Inflammatory macrophage (primary cell): Measurements from ENCODE around the gene NFYC.

Experiments
- DNase-seq, 2 donors: peaks; one replicate each; pipeline ENCODE4 v3.0.0-alpha.2; 2020 to 2022

The NFYC gene

DNA sequence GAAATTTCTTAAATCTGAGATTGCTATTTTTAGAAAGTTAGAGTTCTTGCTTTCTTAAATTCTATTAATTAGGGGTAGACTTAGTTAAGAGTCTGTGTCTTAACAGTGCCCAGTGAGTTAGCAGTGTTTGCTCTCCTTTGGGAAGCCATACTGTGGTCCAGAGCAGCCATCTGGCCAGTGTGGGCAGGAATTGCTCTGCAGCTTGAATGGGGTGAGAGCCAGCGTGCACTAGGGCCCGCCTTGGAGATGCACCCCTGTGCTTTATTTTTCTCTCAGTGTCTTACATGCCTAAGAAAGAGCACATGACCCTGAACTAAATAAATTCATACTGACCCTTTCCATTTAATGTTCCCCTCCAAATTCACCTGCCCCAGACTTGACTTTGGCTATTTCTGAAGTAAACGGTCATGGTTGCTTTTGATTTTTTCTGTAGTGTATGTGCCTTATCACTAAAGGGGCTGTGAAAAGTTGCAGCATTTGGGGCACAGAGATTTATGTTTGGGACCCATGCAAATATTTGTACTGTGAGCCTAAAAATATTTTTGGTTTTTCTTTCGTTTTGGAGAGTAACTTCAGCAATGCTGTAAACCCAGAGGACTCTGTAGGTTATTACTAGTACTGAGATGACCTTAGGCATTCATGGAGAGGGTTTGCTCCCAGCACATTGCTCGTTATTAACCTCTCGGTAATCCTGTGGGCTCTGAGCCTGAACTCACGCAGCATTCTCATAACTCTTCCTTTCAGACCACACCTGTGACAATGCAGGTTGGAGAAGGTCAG lies 70.8 kb downstream of the NFYC start:
- DNase-seq, result no peak

DNA sequence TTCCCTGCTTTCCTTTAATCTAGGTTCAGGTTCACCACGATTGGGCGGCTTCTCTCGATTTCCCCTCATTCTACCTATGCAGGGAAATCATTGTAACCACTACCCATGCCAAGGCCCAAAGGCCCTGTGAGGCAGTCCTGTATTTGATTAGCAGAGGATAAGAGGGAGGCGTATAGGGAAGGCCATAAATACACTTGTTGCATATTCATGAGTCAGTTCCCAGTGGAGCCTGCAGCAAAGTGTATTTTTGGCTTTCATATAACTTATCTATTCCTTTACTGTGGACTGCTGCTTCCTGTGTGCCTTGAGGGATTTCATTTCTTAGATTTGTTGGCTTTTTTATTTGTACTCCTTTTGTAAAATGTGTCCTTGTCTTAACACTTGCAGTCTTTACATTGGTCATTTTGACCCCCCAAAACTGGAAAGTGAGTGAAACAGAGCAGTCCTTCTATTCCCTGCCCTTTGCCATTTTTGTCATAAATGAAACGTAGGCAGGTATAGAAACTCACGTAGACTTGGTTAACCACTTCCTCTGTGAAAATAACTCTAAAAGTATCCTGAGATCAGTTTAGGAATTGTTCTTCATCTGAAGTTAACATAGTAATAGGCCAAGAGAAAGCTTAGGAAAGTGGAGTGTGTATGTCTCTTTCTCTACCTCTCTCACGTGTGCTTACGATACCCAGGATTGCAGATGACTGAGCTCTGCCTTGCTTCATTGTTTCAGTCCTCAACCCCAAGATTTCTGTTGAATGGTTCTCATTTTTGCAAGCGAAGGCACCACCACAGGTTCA lies 72.4 kb downstream of the NFYC start:
- DNase-seq, result no peak

DNA sequence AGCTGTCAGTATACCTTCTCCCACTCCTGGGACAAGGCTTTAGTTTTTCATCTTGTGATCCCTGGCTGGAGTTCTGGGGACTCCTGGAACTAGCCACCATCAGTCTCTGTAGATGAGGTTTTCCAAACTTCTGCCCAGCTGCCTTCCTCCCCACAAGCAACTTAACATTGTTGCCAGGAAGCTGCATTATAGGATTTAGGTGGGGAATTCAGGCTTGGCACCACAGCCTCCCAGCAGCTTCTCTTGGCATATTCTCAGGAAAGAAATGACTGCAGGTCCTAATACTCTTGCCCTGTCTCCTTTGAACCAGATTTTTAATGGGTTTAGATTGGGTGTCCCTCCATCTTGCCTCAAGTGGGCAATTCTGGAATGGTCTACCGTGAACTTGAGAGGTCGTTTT lies 73.5 kb downstream of the NFYC start:
- no peak for DNase-seq

DNA sequence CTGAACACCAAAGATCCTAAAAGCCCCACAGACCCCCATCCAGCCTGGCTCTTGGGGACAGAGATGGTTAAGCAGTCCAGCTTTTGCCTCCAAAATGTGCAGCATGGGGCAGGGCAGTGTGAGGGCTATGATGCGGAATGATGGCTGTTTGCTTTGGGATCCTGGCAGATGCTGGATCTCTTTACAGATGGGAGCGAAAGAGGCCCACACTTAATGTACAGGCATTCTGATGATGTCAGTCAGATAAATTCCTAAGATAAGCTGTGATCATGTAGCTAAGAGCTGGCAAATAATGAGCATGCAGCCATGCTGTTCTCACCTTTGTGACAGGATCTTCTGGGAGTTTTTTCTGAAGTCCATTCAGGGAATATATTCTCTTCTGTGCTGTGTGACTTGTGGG lies 74.5 kb downstream of the NFYC start:
- DNase-seq, result no peak

DNA sequence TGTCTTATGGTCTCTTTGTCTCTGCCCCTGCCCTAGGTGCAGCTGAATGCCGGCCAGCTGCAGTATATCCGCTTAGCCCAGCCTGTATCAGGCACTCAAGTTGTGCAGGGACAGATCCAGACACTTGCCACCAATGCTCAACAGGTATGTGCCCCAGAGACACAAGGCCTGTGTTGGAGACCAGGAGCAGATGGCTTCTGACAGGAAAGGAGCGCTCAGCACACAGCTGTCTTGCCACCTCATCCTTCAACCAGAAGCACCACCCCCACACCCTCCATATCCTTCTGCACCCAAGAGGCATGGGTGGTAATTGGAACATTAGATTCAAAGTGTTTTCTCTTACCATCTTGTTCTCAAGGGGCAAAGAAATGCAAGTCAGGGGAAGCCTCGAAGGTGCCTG lies 75.1 kb downstream of the NFYC start:
- no peak for DNase-seq

DNA sequence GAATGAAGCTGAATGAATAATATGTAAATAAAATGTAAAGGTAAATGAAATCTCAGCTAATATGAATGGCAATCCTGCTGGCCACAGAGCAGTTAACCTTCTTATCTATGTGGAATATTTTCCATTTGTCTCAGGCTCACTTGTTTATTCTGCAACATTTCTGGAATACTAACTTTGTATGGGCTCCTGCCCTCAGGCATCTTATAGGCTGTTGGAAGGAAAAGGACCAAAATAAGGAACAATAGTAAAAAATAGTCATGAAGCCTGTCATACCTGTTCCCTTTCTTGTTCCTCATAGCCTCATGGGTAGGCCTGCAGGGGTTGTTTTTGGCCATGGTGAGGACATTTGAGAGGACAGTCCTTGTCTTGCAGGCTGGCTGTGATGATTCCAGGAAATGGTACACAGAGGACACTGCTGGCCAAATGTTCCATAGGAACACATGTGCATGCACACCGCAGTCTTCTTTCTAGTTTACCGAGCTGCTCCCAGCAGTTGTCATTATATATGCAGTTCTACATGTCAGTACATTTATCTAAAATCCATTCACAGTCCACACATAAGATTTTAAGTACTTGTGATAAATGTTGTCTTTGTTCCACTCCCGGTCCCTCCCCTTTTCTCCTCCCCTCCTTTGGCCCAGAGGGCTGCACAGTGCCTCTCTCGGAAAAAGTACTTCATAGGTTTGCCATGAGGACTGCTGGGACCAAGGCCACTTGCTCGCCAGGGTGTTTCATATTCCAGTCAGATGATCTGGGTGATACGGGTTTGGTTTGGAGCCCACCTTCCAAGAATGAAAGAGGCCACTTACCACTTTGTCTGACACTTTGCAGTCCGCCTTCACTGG lies 76.9 kb downstream of the NFYC start:
- no peak for DNase-seq

DNA sequence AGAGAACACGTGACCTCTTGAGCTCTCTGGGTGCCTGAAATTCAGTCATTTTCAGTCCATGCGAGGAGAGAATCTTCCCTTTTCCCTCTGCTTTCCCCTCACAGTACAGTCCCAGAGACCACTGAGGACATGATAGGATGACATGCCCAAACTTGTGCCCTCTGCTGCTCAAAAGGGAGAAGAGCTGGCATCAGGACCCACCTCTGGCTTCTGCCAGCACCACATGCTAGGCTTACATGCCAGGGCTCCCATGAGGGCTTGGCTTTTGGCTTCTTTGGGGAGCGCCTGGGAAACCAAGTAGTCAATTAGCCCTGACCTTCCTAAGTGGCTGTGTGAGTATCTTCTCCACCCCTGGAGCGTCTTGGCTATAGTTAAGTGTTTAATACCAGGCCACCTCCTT lies 78.3 kb downstream of the NFYC start:
- DNase-seq, result peak in 1 of 2 donors; percentile 6

DNA sequence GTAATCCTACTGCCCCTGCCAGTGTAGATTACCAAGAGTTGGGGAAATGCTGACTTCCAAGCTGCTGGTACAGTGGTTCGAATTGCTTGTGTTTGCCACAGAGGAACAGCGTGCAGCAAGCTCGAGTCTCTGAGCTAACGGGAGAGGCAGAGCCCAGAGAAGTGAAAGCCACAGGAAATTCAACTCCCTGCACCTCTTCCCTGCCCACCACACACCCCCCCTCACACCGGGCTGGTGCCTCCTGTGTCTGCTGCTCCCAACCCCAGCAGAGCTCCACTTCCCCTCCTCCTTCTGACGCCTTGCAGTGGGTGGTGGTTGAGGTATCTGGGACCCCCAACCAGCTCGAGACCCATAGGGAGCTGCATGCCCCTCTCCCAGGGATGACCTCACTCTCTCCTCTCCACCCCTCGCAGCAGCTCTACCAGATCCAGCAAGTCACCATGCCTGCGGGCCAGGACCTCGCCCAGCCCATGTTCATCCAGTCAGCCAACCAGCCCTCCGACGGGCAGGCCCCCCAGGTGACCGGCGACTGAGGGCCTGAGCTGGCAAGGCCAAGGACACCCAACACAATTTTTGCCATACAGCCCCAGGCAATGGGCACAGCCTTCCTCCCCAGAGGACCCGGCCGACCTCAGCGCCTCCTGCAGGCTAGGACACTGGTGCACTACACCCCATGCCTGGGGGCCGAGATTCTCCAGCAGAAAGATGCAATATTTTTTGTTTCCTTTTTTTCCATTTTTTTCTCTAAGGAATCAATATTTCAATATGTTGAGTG lies 79.0 kb downstream of the NFYC start:
- DNase-seq, result no peak

DNA sequence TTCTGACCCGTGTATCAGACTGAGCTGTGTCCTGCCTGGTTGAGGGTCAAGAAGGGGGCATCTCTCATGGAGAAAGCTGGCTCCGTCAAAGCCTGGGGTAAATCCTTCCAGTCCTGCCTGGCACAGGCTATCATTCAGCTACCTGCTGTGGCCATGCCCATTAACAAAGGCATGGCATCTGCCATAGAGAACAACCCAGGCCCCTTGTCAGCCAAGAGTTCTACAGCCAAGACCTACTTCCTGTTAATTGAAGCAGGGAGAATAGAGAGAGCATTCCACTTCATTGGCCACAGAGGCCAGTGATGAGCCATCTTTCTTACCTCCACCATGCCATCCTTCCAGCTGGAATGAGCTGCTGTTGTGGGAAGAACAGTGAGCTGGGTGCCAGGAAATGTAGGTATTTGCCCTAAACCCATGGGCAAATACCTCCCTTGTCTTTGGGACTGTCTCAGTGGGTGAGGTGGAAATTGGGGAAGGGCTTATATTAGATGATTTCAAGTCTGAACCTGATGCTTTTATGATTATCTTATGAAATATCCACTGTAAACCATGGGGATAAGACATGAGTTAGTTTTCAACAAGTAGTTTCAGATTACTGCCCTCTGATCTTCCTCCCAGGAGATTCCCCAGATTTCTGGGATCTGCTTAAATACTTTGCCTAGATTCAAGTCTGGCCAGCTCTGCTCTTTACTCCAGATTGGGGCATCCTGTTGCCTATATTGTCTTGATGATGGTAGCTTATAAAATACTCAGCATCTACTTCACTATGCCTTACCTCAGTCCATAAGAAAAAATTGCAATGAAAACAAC lies 80.8 kb downstream of the NFYC start:
- DNase-seq, result no peak

DNA sequence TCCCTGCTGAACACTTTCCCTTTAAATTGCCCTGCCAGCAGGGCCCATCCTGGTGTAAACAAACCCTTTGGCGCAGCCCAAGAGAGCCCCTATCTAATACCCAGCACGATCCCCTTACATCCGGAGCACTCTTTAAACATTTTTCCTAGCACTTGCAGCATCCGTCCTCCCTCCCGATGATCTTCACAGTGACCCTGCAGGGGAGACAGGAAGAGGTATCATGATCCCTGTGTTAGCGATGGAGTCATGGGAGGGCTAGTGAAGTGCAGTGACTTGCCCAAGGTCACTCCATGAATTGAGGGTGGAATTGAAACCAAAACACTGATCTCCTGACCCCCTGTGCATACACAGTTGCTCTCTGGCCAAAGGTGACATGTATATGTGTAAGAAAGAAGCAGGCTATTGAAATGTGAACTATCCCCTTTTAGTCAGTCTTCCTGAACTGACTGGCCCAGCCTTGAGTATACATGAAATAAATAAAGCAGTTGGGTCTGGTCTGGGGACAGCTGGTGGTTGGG lies 82.3 kb downstream of the NFYC start:
- no peak for DNase-seq

DNA sequence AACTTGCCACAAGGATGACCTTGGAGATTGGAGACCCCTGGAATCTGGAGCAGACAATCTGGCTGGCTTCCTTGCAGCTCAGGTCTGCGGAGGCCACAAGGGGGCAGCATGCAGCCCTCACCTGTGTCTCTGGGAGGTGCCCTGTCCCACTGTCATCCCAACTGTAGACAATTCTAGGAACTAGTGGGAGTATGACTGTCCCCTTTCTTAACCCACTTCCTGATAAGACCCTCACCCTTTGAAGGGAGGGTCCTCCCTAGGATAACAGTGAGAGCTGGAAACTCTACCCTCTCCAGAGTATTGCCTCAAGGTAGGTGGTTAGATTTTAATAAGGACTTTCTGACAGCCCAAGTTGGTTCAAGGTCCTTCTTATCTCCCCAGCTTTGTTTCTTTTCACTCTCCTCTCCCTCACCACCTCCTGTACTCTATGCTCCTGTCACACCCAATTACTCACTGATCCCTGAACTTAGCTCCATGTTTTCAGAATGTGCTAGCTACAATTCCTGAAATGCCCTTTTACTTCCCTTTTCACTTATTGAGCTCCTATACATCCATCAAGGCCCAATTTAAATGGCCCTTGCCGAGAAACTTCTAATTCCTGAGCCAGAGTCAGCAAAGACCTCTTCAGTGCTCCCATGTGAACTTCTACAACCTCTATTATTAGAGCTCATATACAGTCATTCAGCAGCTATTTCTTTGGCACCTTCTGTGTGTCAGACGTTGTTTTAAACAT lies 82.9 kb downstream of the NFYC start:
- DNase-seq, result peak; percentile 15 to 18

DNA sequence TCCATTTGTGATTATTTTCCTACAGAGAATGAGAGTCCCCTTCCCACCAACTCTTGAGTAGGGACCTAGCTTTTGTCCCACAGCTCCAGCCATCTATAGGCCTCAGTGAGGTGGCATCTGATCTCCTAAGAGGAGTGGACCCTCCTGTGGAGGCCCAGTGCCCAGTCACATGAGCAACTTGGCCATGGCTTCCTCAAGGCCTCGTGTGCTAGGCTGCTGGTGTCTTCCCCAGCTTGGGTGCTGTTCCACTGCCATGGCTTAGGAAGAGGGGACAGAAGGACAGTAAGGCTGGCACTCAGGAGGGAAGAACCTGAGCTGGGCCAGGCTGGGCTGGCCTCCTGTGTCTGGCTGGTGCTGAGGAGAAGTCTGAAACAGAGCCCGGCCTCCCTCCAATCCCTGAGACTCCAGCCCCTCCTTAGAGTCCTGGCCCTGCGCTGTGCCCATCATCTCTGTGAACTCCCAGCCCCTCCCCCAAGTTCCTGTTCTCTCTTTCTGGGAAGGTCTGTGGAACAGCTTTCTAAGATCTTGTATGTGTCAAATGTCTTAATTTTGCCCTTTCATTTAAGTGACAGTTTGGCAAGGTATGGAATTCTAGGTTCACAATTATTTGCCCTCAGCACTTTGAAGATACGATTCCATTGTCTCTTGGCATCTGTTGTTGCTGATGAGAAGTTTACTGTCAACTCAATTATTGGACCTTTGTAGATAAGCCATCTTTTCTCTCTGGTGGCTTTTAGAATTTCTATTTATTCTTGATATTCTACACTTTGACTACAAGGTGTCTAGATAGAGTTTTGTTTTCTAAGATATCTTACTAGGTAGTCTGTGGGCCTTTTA lies 85.0 kb downstream of the NFYC start:
- no peak for DNase-seq

DNA sequence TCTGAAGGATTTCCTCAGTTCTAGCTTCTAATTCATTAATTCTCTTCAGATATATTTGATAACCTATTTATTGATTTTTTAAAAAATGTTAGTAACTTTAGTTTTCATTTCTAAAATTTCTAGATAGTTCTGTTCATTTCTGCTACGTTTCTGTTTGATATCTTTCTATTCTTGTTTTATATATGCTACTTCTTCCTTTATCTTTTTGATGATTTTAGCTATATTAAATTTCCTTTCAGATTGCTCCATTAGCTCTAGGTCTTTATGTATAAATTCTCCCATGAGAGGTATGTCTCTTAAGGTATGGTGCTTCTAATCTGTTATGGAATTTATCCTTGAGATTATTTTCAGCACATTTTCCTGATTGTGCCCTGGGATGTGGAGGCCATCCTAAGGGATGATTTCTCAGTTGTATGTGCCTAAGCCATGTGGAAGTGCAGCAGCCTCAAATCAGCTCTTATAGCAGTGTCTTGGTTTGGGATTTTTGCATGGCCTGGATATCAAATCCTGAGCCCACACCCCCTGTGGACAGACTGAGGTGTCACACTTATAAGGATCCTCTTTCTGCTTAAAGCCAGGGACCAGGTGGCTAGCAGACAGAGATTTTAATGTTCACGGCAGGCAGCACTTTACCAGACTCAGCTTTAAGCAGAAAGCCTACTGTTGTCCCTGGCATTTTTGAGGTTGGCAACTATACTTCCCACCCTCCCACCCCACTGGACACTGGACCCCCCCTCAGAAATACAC lies 85.9 kb downstream of the NFYC start:
- DNase-seq, result no peak

DNA sequence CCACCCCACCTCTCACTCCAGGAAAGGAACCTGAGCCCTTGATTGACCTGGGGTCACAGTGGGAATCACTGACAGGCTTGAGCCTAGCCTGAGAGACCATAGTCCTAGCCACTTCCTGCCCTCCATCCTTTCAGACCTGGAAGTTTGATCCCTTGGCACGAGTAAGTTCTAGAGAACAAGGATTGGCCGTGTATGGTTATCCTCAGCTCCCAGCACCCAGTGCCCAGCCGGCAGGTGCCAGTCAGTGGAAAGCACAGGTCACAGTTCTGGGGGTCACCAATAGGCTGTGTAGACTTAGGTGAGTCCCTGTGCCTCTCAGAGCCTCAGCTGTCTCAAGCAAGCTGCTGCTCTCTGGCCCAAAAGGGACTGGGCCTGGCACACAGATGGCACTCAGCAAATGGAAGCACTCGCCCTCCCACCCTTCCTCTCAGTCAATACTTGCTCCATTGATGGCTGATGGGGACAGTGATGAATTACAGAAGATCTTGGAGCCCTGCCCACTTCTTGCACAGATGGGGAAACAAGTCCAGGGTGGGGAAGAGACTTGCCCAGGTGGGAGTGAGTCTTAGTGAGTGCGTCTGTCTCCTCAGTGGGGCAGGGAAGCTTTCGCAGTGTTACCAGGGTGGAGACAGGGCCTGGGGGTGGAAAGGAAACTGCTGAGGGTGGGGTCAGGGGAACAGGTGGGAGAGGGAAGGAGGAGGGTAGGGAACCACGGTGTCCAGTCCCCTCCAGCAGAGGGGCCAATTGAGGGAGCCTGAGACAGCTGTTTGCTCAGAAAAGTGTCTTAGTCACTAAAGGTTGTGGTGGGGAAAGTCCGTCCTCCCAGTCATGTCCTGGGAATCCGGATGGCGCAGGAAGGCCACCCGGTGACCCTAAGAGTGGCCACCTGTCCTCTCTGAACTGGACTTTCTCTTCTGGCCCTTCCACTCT lies 89.4 kb downstream of the NFYC start:
- no peak for DNase-seq

DNA sequence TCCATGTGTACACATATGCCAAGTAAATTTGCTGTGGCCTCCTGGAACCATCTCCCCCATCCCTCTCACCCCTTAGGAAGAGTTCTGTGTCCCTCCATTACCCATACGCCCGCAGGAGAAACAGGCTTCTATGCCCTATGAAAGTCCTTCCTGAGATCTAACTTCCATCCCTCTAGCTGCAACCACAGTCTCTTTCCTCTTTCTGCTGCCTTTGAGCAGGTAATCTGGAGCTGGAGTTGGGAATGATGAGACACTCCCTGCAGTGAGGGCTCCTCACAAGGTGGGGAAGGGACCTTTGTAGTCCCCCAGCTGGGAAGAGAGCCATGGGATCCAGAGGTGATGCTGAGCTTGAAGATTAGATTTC lies 90.1 kb downstream of the NFYC start:
- no peak for DNase-seq

DNA sequence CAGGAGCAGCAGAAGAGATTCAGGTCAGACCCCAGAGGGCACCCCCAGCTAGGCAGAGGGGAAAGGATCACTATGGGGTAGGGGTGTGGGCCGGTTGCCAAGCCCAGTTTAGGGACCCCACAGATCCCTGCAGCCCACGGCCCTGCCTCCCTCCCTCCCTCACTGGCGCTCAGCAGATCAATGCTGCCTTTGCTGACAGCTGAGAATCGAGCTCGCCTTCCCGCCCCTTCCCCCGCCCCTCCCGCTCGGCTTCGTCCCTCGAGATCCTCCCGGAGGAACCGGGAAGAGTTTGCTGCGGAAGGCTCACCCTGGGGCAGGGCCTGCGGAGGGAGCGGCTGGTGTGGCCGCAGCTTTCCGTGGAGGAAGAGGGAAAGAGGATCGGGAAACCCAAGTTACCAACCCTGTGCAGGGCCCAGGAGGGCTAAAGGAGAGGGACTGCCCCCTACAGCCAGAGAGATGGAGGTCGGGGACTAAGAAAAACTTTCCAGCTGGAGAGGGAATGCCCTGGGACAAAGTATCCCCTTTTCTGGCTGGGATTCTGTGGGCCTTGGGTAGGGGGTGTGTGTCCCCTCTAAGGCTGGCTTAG lies 91.0 kb downstream of the NFYC start:
- DNase-seq, result no peak
